ENCODE data around the gene TMEM219. TPM values are rescaled to one million over a fixed set of nuclear protein-coding genes. Genes with fewer than 3 reads are reported as not detected.
"Not testable (repeated sequence)": the region's sequence is repeated elsewhere in the genome, so short reads cannot be mapped to it uniquely, and the experiment has no call there.

TMEM219 gene
- total and polyA plus RNA-seq, 8 donors = 58.3 to 114 (median 72.9) TPM

GRCh38 chr16:29951625-29952365 lies 10.1 kb upstream of the TMEM219 start:
- Histone ChIP-seq H3K36me3 (no peaks in the 10 kb centered on the region), H3K27ac (no peak overlapping the region), H3K27me3 (no peaks in the 10 kb centered on the region), H3K4me1 (no peaks in the 10 kb centered on the region), H3K4me3 (no peak overlapping the region), H3K9me3 (no peaks in the 10 kb centered on the region)
- no peak for FAIRE-seq
- intact Hi-C loops (cut with DNase I) = no loop called here
- WGBS, 2 donors = 85 to 87% methylated on average over 8 of the region's 8 CpGs
- no peak for DNase-seq
- ATAC-seq = no peak
- TF ChIP-seq CTCF (IDR thresholded peaks at IDR 0.05) = no peak

GRCh38 chr16:29958756-29959155 lies 3.1 kb upstream of the TMEM219 start:
- Histone ChIP-seq H3K27me3 (no peaks in the 10 kb centered on the region), H3K4me1 (peaks cover 0 to 7% (median 6%) of the 10 kb centered on the region in 3 donors), H3K4me3 (no peak overlapping the region), H3K9me3 (no peaks in the 10 kb centered on the region), H3K27ac (no peak overlapping the region), H3K36me3 (no peaks in the 10 kb centered on the region)
- no peak for ATAC-seq
- DNase-seq = no peak
- TF ChIP-seq CTCF (IDR thresholded peaks at IDR 0.05) = no peak
- 89 to 90% methylated on average over 5 of the region's 5 CpGs for WGBS, 2 donors
- FAIRE-seq = no peak
- intact Hi-C loops (cut with DNase I) = no loop called here

GRCh38 chr16:29959293-29959692 lies 2.6 kb upstream of the TMEM219 start:
- intact Hi-C loops (cut with DNase I) = no loop called here
- Histone ChIP-seq H3K9me3 (no peaks in the 10 kb centered on the region), H3K27ac (no peak overlapping the region), H3K36me3 (no peaks in the 10 kb centered on the region), H3K27me3 (no peaks in the 10 kb centered on the region), H3K4me1 (peaks cover 0 to 7% (median 6%) of the 10 kb centered on the region in 3 donors), H3K4me3 (no peak overlapping the region)
- 84 to 91% methylated on average over 9 of the region's 9 CpGs for WGBS, 2 donors
- FAIRE-seq = no peak
- no peak for DNase-seq
- ATAC-seq = no peak
- TF ChIP-seq CTCF (IDR thresholded peaks at IDR 0.05) = no peak

GRCh38 chr16:29959821-29960220 lies 2.1 kb upstream of the TMEM219 start:
- 77 to 85% methylated on average over 4 of the region's 4 CpGs for WGBS, 2 donors
- H3K27me3 ChIP-seq, FAIRE-seq, H3K4me3 ChIP-seq, H3K9me3 ChIP-seq, H3K27ac ChIP-seq, DNase-seq, H3K36me3 ChIP-seq, ATAC-seq, H3K4me1 ChIP-seq: not testable (repeated sequence)
- intact Hi-C loops (cut with DNase I) = loop anchor here in 1 of 3 donors (5.0 kb wide), 1 partner anchor 33 kb away; the partner anchor contains the start of gene KCTD13

GRCh38 chr16:29961127-29961478 lies 776 bp upstream of the TMEM219 start:
- Histone ChIP-seq H3K36me3 (no peaks in the 10 kb centered on the region), H3K9me3 (no peaks in the 10 kb centered on the region), H3K27ac (peak overlapping the region; percentile 58 to 90 (median 84)), H3K27me3 (no peaks in the 10 kb centered on the region), H3K4me3 (peak overlapping the region; percentile 53 to 85 (median 79)), H3K4me1 (peaks cover 0 to 7% (median 6%) of the 10 kb centered on the region in 3 donors)
- 50 to 56% methylated on average over 10 of the region's 10 CpGs for WGBS, 2 donors
- intact Hi-C loops (cut with DNase I) = loop anchor here in 1 of 3 donors (5.0 kb wide), 1 partner anchor 34 kb away; the partner anchor contains the start of gene KCTD13
- no peak for DNase-seq
- ATAC-seq = no peak
- TF ChIP-seq CTCF (IDR thresholded peaks at IDR 0.05) = no peak
- FAIRE-seq = no peak

Data from pancreas (tissue), 10 donors.